GM03348 (cell line): ENCODE results near the gene AMIGO3.

Experiments
- DNase-seq: peaks from one replicate; pipeline ENCODE4 v3.0.0; 2012; ENCODE audit warnings: low spot score

AMIGO3 gene

GRCh38 chr3:49724586-49724985 is 5.1 kb upstream of the AMIGO3 start:
- DNase-seq, result no peak

- peak; percentile 100 for DNase-seq
Measured at GRCh38 chr3:49723628-49724551, 4.4 kb upstream of the AMIGO3 start, which contains the start of gene GMPPB. GMPPB (minus strand) TSS chr3:49723951; CDS start chr3:49723726, 225 bp downstream.

- peak; percentile 56 for DNase-seq
Measured at GRCh38 chr3:49723296-49723627, 3.8 kb upstream of the AMIGO3 start.

- DNase-seq, result no peak
Measured at GRCh38 chr3:49722896-49723295, 3.4 kb upstream of the AMIGO3 start.

GRCh38 chr3:49721896-49722781 is 2.7 kb upstream of the AMIGO3 start:
- no peak for DNase-seq

GRCh38 chr3:49721596-49721895 is 2.1 kb upstream of the AMIGO3 start:
- no peak for DNase-seq

- no peak for DNase-seq
Measured at GRCh38 chr3:49720855-49721595, 1.5 kb upstream of the AMIGO3 start.

- DNase-seq, result no peak
Measured at GRCh38 chr3:49718858-49719213, 648 bp downstream of the AMIGO3 start.

GRCh38 chr3:49717959-49718857 is 1.3 kb downstream of the AMIGO3 start:
- DNase-seq, result no peak

- DNase-seq, result no peak
Measured at GRCh38 chr3:49717211-49717958, 2.1 kb downstream of the AMIGO3 start.

- DNase-seq, result no peak
Measured at GRCh38 chr3:49716691-49717210, 2.7 kb downstream of the AMIGO3 start.

GRCh38 chr3:49716169-49716568 is 3.3 kb downstream of the AMIGO3 start:
- DNase-seq, result no peak

GRCh38 chr3:49715611-49716121 is 3.8 kb downstream of the AMIGO3 start:
- no peak for DNase-seq

GRCh38 chr3:49714728-49715550 is 4.5 kb downstream of the AMIGO3 start:
- DNase-seq, result no peak

GRCh38 chr3:49713336-49714105 is 6.0 kb downstream of the AMIGO3 start:
- DNase-seq, result no peak

- DNase-seq, result no peak
Measured at GRCh38 chr3:49712631-49713317, 6.7 kb downstream of the AMIGO3 start.

- no peak for DNase-seq
Measured at GRCh38 chr3:49712166-49712565, 7.3 kb downstream of the AMIGO3 start.

- DNase-seq, result no peak
Measured at GRCh38 chr3:49711489-49711888, 8.0 kb downstream of the AMIGO3 start.
